Measurements from ENCODE around the gene SYNE2.
"Not testable (repeated sequence)": the region's sequence is repeated elsewhere in the genome, so short reads cannot be mapped to it uniquely, and the experiment has no call there.

The SYNE2 gene

DNA sequence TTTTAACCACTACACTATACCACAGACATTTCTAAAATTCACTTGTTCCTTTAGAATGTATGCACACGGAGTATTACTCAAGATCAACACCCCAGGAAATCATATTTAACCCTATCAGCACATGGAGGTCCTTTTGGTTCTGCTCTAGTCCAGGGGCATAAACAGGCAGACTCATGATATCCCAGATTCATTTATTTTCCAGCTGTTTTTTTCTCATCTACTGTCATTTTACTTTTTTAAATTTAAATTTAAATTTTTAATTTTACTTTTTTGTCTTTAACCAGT, 17.9 kb downstream of the SYNE2 start:
- not testable (repeated sequence) for DNase-seq

DNA sequence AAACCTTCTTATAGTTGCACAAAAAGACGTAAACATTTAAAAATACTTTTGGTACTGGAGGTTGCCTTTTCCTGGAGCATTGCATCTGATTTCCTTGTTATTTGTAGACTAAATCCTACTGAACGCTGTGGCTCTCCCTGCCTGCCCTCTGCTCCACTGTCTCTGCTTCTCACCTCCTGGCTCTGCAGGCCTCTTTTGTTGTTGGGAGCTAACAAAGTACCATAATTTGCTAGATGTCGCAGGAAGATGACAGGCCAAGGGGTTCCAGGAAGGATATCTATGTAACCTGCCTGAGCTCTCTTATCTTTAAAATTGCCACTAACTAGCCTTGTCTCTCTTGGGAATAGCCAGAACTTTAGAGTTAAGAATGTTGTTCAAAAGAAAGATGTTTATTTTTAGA, 21.4 kb downstream of the SYNE2 start:
- no peak for DNase-seq

DNA sequence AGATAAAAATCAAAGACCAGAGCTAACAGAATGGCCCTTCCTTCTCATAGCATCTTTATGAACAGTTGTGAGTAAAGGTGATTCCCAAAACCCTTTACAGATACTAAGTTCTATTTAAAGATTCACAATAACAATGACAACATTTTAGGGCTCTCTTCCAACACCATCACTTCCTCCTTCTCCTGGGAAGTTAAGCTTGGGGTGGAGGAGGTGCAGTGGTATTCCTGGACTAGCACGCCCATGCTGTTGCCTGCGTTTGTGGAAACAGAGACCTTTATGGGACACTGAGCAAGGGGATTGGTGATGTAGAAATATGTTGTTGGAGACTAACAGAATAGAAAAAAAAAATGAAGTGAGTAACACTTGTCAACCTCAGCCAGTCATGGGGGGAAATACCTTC, 22.5 kb downstream of the SYNE2 start:
- DNase-seq = no peak

DNA sequence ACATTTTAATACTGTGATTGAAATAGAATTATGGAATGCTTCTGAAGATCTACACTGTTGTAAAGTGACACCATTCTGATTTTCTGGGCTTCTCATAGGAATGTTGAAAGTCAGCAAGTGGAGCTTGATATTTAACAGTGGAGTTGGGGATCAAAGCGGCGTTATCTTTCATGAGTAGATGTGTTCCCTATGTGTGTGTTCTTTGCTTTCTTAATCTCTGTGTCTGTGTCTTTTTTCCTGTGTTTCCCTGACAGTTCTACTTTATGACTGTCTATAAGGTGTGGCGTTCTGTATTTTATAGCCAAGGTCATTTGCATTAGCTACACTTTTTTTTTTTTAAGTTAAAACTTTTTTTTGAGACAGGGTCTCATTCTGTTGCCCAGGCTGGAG, 24.7 kb downstream of the SYNE2 start:
- peak; percentile 58 for DNase-seq

DNA sequence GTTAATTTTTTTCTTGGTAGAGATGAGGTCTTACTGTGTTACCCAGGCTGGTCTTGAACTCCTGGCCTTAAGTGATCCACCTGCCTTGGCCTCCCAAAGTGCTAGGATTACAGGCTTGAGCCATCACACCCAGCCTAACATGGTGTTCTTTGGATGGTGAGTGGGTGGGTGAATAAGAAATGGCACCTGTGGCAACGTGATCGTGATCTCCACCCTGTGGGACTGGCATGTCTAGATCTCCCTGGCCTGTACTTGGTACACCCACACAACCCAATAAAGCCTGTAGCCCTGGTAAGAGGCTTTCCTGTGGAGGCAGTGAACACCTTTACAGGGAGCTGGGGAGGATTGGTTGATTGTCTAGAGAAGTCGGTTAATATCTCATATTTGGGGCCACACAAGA, 25.2 kb downstream of the SYNE2 start:
- DNase-seq = no peak

DNA sequence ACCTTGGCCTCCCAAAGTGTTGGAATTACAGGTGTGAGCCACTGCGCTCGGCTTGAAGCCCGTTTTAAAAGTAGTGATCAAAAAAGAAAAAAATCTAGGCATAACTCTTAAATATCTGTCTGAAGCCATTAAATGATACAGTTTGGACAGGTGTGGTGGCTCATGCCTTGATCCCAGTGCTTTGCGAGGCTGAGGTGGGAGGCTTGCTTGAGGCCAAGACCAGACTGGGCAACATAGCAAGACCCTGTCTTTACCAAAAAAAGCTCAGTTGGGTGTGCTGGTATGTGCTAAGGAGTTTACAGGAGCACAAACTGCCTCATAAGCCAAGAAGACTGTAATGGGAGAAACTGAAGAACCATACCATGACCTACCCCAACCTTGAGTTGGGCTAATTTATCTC, 26.0 kb downstream of the SYNE2 start:
- no peak for DNase-seq

DNA sequence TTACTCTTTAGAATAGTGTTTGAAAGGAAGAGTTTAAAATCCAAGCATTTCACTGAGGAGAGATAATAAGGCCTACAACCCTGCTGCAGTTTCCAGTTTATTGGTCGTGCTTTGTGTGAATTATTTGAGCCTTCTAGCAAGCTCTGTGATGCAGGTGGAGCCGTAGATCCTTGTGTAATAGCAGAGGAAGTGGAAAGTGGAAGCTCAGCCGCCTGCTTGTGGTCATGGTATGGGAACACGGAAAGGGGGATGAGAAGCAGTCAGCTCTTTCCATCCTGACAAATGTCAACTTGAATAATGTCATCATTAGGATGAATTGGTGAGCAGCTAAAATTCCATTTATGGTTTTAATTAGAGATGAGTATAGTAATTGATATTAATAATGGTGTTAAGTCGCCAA, 29.1 kb downstream of the SYNE2 start:
- no peak for DNase-seq

DNA sequence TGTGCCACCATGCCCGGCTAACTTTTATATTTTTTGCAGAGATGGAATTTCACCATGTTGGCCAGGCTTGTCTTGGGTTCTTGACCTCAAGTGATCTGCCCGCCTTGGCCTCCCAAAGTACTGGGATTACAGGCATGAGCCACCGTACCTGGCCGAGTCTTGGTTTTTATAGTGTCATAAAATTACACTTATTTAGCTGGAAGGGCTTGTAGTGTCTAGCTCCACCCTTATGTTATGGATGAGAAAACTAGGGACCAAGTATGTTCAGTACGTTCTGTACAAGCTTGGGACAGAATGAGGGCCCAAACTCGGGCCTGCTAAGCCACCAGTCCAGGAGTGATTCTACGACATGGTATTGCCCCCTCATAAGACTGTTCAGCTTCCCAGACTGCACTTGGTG, 35.1 kb downstream of the SYNE2 start:
- DNase-seq = no peak

DNA sequence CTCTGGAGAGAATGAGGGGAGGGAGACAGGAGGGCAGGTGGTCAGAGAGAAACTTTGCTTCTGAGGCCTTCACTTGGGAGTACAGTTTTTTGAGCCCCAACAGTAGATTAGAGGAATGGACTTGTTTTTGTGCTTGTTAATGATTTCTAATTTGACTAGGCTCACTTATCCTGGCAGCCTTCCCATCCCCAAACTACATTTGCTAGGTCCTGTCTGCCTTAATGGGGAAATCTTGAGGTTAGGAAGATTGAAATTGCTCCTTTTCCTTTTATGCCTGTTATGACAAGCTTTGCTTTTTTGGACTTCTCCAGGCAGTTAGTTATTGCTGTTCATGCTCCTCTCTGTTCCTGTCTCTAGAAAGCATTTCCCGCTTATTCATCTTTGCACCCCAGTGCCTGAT, 37.7 kb downstream of the SYNE2 start:
- no peak for DNase-seq

DNA sequence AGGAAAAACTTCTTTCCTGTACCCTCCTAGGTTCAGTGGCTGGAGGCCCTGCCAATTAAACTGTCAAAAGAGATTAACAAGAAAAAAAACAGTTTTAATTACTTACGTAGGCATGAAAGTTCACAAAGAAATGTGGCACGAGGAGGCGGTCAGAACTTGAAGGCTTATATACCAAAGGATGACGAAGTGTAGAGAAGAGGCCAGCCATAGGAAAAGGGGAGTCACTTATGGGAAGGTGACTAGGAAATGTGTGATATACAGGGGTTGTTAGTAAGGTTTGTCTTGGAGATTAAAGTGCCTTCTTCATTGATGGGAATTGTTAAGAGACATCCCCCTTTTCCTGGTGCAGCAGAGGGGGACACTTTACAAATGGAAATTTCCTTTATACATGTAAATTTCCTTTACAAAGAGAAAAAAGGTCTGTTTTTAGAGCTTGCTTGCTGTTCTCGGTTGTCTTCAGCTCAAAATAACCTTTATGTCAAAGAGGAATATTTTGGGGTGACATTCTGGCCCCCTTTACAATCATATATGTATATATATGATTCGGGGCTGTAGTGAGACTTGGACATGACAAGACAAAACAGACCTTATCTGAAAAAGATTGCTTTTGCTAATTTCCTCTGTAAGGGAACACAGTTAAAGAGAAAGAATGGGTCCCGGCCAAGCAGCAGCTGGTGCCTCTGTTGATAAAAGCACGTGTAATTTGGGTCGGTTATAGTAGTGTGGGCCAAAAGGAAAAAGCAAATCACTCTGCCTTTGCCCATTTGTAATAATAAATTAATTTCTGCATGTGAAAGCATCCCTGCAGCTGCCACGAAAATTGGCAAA, 38.6 kb downstream of the SYNE2 start:
- no peak for DNase-seq

DNA sequence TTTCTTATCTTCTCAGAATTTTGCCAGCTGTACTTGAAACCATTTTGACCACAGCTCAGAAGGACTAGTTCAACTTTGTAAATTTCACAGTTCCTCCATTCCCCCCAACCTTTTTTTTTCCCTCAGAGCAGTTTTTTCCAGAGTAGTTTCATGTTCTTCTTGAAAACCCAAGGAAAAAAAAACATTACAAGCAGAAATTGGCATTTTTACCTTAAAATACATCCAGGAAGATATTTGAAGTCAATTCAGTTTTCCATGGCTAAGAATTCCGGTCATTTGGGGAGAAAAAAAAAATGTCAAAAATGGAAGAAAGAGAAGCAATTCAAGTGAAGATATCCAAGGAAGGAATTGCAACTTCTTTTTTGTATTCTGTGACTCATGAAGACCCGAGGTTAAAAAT, 39.5 kb downstream of the SYNE2 start:
- DNase-seq = no peak

DNA sequence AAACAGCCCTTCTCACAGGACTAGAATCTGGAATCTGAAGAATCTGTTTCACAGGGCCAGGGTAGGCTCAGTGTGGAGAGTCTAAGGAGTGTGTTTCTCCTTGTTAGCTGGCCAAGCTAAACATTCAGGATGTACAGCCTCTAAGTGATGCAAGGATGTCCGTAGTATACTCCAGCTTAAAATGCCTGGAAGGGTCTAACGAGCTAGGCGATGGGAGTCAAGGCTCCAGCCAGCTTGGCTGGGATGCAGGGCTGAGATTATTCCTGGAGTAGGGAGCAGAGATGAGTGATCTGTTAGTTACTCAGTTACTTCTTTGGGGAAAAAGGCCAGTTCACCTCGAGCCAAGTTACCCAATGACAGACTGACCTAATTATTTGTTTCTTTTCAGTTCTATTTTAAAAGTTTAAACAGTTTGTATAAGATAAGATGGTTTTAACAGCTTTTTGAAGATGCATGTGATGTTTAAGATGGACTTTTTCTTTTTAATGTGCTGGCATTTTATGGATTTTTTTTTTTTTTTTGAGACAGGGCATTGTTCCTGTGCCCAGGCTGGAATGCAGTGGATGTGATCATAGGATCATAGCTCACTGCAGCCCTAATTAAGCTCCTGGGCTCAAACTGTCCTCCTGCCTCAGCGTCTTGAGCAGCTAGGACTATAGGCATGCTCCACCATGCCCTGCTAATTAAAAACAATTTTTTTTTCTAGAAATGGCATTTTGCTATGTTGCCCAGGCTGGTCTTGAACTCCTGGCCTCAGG, 41.1 kb downstream of the SYNE2 start:
- no peak for DNase-seq

DNA sequence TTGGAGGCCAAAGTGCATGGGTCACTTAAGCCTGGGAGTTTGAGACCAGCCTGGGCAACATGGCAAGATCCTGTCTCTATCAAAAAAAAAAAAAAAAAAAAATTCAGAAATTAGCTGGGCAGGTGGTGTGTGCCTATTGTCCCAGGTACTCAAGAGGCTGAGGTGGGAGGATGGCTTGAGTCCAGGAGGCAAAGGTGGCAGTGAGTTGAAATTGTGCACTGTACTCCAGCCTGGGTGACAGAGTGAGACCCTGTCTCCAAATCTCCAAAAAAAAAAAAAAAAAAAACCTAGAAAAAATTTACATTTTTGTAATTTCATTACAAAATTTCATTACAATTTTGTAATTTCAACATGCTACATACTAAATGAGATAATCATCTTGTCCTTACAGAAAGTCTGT, 42.7 kb downstream of the SYNE2 start:
- DNase-seq = peak; percentile 35

DNA sequence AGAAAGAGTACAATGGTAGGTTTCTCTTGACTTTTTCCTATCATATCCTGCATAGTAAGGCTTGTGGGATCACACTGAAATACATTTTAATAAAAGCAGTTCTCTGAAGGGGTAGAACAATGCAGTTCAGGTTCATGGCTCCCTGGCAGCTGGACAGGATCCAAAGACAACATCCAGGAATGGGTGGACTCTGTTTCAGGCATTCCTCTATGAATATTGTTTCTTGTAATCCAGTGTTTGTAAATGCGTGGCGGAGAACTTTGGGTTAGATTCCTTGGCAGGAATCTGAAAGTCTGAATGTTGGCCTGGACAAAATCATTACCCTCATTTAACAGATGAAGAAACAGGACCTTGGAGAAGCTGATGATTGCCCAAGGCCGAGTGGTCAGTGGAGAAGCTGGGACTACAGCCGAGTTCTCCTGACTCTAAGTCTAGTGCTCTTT, 43.5 kb downstream of the SYNE2 start:
- DNase-seq = peak; percentile 51

DNA sequence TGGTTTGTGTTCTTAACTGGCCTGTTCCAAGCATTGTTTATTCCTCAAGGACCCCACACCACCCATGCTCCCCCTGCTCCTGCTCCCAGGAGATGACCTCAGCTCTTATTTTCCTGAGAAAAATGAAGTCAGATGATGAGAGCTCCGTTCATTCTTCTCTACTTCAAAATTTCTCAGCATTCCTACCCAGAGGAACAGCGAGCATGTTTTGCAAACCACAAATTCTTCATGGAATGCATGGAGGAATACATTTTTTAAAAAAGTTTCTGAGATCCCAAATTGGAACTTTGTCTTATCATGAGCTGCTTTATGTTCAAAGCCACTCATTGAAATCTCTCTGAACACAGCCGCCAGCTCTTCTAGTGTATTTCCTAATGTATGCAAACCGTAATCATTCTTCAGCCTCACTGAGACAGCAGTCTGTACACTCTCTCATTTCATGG, 44.9 kb downstream of the SYNE2 start:
- DNase-seq = no peak

DNA sequence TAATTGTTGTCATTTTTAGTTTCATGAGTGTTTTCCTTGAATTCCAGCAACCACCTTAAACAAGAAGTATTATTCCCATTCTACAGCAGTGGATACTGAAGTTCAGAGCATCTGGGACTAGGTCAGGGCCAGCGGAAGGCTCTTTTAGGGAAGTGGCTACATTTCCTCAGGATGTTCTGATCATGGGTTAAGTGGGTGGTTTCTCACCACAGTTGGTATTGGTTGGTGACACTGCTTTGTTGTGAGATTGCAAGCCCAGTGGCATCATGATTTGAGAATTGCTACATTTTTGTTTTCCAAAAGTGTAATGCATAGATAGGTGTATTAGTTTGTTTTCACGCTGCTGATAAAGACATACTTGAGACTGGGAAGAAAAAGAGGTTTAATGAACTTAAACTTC, 47.1 kb downstream of the SYNE2 start:
- DNase-seq = no peak

DNA sequence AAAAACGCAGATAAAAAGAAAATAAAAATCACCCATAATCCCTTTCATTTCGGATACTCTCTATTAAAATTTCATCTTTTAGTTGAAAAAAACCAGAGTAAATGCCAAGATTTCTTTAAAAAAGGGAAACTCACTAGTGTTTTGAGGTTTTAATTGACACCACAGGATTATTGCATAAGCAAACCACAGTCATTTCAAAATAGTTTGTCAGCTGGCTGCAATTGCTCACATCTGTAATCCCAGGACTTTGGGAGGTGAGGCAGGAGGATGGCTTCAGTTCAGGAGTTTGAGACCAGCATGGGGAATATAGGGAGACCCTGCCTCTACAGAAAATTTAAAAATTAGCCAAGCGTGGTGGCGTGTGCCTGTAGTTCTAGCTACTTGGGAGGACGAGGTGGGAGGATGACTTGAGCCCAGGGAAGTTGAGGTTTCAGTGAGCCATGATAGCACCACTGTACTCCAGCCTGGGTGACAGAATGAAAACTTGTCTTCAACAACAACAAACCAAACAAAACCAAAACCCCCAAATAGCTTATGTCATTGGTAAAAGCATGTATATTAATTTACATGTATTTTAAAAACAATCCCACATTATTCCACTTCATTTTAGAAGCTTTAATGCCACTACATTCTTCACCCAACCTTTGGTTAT, 48.8 kb downstream of the SYNE2 start:
- no peak for DNase-seq

DNA sequence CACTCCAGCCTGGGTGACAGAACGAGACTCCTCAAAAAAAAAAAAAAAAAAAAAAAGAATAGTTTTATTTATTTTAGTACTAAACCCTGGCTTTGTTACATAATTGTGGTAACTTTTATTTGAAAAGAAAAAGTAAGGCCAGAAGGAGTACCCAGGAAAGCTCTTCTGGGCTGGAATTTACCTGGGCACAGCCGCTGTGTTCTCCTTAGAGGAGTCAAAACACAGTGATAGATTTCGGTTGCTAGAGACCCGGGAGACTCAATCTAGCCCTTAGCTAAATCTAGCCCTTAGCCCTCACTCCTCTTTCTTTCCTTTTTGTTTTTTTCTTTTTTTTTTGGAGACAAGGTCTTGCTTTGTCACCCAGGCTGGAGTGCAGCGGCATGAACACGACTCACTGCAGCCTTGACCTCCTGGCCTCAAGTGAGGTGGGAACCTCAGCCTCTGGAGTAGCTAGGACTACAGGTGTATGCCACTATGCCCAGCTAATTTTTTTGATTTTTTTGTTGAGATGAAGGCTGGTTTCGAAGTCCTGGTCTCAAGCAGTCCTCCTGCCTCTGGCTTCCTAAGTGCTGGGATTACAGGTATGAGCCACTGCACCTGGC, 49.7 kb downstream of the SYNE2 start:
- no peak for DNase-seq

DNA sequence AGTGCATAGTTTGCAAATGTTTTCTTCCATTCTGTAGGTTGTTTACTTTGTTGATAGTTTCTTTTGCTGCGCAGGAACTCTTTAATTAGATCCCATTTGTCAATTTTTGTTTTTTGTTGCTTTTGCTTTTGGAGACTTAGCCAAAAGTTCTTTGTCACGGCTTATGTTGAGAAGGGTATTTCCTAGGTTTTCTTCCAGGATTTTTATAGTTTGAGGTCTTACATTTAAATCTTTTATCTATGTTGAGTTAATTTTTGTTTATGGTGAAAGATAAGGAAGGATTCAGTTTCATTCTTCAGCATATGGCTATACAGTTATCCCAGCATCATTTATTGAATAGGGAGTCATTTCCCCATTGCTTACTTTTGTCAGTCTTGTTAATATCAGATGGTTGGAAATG, 51.9 kb downstream of the SYNE2 start:
- DNase-seq = no peak

DNA sequence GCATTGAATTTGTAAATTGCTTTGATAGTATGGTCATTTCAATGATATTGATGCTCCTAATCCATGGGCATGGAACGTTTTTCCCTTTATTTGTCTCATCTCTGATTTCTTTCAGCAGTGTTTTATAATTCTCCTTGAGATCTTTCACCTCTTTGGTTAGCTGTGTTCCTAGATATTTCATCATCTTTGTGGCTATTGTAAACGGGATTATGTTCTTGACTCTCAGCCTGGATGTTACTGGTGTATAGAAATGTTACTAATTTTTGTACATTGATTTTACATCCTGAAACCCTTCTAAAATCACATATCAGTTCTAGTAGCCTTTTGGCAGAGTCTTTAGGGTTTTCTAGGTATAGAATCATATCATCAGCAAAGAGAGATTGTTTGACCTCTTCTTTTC, 52.6 kb downstream of the SYNE2 start:
- no peak for DNase-seq

DNA sequence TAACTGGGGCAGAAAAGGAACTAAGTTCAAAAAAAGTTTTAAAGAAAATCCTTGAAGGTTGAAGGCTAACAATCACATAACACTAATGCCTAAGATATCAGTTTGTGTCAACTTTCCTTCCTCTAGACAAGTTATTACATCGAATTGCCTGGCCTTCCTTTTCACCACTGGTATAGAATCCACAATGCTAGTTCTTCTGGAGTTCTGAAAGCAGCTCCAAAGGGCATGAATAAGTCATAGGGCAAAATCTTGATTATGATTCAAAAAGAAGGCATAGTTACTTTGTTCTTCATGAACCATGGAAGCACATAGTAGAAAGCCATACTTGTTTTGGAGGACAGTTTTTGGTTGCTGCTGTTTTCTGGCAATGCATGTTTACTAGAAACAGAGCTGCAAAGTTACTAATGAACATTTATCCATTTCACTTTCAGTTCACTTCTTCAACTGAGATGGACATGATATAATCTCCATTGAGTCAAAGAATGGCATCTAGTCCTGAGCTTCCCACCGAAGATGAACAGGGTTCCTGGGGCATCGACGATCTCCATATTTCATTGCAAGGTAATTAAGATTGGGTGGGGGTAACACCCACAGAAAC, 56.0 kb downstream of the SYNE2 start:
- no peak for DNase-seq

DNA sequence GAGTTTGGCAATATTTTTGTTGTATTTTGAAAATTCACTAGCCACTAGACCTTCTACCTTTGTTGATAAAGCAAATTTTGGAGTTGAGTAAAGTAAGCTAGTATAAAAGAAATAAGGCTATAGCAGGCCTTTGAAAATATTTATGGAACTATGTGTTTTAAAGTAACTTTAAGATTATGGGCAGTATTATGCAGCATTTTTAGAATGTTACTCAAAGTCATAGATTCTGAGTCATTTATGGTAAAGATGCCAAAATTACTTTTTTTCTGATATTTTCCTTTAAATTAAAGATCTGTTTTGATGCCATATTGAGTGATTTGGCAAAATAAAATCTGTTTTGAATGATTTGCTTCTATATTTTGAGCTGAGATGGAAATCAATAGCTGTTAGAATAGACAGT, 57.2 kb downstream of the SYNE2 start:
- DNase-seq = no peak

Measured in DMS79 treated with DMSO at 0.1 percent for 48 hours (cell line).